Measurements from ENCODE around the gene WDR3. TPM values are rescaled to one million over a fixed set of nuclear protein-coding genes. Genes with fewer than 3 reads are reported as not detected.
A peak's percentile ranks its signal among the peaks of the same experiment; 100 is the strongest.

Gene WDR3
- total RNA-seq, 2 donors from 2014 or later: 4.3 to 12.6 TPM

- no peak for DNase-seq (ENCODE audit: low spot score)
- Histone ChIP-seq H3K4me3 (no peak overlapping the region), H3K4me1 (no peaks in the 10 kb centered on the region), H3K36me3 (peaks cover 81% of the 10 kb centered on the region), H3K27me3 (no peaks in the 10 kb centered on the region), H3K27ac (no peak overlapping the region), H3K9me3 (no peaks in the 10 kb centered on the region)
- TF ChIP-seq, protein P1, sequence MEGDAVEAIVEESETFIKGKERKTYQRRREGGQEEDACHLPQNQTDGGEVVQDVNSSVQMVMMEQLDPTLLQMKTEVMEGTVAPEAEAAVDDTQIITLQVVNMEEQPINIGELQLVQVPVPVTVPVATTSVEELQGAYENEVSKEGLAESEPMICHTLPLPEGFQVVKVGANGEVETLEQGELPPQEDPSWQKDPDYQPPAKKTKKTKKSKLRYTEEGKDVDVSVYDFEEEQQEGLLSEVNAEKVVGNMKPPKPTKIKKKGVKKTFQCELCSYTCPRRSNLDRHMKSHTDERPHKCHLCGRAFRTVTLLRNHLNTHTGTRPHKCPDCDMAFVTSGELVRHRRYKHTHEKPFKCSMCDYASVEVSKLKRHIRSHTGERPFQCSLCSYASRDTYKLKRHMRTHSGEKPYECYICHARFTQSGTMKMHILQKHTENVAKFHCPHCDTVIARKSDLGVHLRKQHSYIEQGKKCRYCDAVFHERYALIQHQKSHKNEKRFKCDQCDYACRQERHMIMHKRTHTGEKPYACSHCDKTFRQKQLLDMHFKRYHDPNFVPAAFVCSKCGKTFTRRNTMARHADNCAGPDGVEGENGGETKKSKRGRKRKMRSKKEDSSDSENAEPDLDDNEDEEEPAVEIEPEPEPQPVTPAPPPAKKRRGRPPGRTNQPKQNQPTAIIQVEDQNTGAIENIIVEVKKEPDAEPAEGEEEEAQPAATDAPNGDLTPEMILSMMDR (IDR thresholded peaks at IDR 0.05): no peak
These were observed 22.8 kb downstream of the WDR3 start for GRCh38 chr1:117952386-117952785.

DNA sequence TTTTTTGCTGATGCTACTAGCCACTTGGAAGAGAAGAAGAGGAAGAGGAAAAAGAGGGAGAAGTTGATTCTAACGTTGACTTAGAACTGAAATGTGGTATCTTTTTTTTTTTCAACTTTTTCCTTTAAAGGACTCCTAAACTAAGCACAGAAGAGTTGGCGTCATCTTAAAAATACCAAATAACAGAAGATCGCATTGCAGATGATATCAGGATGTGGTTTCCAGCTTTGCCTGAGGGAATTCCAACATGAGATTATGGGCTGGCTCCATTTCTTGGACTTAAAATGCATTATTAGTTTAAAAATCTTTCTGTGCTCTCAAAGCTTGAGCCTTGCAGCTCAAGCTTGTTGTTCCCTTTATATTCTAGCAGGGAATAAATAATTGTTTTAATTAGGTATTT lies 29.8 kb downstream of the WDR3 start:
- no peak overlapping the region for H3K27ac ChIP-seq
- peaks cover 45% of the 10 kb centered on the region for H3K36me3 ChIP-seq
- H3K4me3 ChIP-seq: no peak overlapping the region
- H3K9me3 ChIP-seq: no peaks in the 10 kb centered on the region
- H3K4me1 ChIP-seq: no peaks in the 10 kb centered on the region
- no peaks in the 10 kb centered on the region for H3K27me3 ChIP-seq
- no peak for DNase-seq (ENCODE audit: low spot score)
- TF ChIP-seq, protein P1 (IDR thresholded peaks at IDR 0.05): no peak

DNA sequence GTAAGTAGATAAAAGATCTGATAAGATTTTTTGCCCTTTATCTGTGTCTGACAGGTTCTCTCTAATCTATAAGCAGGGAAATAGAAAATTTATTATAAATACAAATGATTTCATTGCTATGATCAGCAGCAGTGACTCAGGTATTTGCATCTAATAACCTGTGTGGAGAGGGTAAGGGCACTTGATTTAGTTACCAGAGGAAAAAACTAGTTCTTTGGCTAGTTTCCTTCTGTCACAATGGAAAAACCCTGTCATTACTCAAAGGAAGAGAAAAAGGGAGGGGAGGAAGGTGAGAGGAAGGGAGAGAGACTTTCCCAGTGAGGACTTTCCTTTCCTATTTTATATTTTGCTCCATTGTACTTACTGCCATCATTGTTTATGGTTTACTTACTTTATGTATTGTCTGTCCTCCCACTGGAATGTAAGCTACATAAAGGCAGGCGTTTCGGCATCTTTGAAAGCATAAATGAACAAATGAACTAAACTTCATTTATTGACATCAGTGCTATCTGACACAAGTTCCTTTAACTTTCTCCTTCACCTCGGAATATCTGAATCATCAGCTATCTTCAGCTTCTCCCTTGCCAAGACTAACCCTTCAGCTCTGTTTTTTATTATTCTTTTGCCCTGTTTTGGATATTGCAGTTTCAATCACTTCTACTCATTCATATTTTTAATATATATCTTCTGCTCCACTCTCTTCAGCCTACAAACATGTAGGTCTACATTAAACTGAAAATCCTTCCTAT lies 34.9 kb downstream of the WDR3 start:
- no peaks in the 10 kb centered on the region for H3K27me3 ChIP-seq
- no peak for DNase-seq (ENCODE audit: low spot score)
- H3K9me3 ChIP-seq: no peaks in the 10 kb centered on the region
- TF ChIP-seq, protein P1 (IDR thresholded peaks at IDR 0.05): no peak
- H3K4me3 ChIP-seq: no peak overlapping the region
- H3K4me1 ChIP-seq: no peaks in the 10 kb centered on the region
- peaks cover 10% of the 10 kb centered on the region for H3K36me3 ChIP-seq
- no peak overlapping the region for H3K27ac ChIP-seq

- Histone ChIP-seq H3K27me3 (no peaks in the 10 kb centered on the region), H3K4me1 (no peaks in the 10 kb centered on the region), H3K27ac (no peak overlapping the region), H3K9me3 (no peaks in the 10 kb centered on the region), H3K36me3 (no peaks in the 10 kb centered on the region), H3K4me3 (no peak overlapping the region)
- TF ChIP-seq, protein P1 (IDR thresholded peaks at IDR 0.05): peak in 1 of 2 donors; percentile 17
- no peak for DNase-seq (ENCODE audit: low spot score)
These were observed 37.9 kb downstream of the WDR3 start for GRCh38 chr1:117967477-117967876.

DNA sequence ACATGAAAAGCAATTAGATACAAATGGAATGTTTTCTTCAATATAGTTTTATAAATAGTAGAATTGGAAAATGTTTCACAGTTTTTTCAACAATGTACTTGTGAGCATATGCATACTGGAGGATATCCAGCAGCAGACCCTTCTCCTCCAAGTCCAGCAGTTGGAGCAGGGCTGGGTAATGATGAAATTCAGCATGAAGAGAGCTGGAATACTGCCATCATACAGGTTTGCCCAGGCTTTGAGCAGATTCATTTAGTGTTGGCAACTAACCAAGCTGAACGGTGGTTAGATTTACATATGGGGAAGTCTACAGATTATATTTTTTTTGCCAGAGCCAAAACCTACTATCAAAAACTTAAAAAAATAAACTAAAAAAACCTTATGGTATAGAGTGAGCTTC lies 38.3 kb downstream of the WDR3 start:
- no peak overlapping the region for H3K27ac ChIP-seq
- H3K9me3 ChIP-seq: no peaks in the 10 kb centered on the region
- TF ChIP-seq, protein P1 (IDR thresholded peaks at IDR 0.05): no peak

GRCh38 chr1:117970252-117970651 lies 40.7 kb downstream of the WDR3 start:
- Histone ChIP-seq H3K27ac (no peak overlapping the region), H3K9me3 (no peaks in the 10 kb centered on the region), H3K27me3 (no peaks in the 10 kb centered on the region), H3K36me3 (no peaks in the 10 kb centered on the region), H3K4me3 (no peak overlapping the region), H3K4me1 (no peaks in the 10 kb centered on the region)
- TF ChIP-seq, protein P1 (IDR thresholded peaks at IDR 0.05): no peak
- no peak for DNase-seq (ENCODE audit: low spot score)

More for the DNA sequence above, 38.3 kb downstream of the WDR3 start:
- no peak for DNase-seq (ENCODE audit: low spot score)
- no peak overlapping the region for H3K4me3 ChIP-seq
- H3K4me1 ChIP-seq: no peaks in the 10 kb centered on the region
- no peaks in the 10 kb centered on the region for H3K36me3 ChIP-seq
- no peaks in the 10 kb centered on the region for H3K27me3 ChIP-seq
